Measurements from ENCODE around the gene TSPAN18. TPM values are rescaled to one million over a fixed set of nuclear protein-coding genes. Genes with fewer than 3 reads are reported as not detected.

Gene TSPAN18
- total and polyA plus RNA-seq, 8 donors = 27.2 to 85.8 (median 63.7) TPM

- intact Hi-C loops (cut with DNase I) = no loop called here
- Histone ChIP-seq H3K4me1 (peaks cover 4 to 8% of the 10 kb centered on the region in 2 donors), H3K27me3 (peaks cover 0 to 8% of the 10 kb centered on the region in 2 donors), H3K27ac (no peak overlapping the region), H3K36me3 (no peaks in the 10 kb centered on the region), H3K4me3 (no peak overlapping the region), H3K9me3 (no peaks in the 10 kb centered on the region)
- ATAC-seq = no peak
- TF ChIP-seq CTCF (IDR thresholded peaks at IDR 0.05) = no peak
- no peak for DNase-seq
Measured at GRCh38 chr11:44857490-44858090, 130.8 kb downstream of the TSPAN18 start.

GRCh38 chr11:44858796-44859527 is 132.2 kb downstream of the TSPAN18 start:
- Histone ChIP-seq H3K4me3 (no peak overlapping the region), H3K9me3 (no peaks in the 10 kb centered on the region), H3K36me3 (no peaks in the 10 kb centered on the region), H3K27ac (no peak overlapping the region), H3K4me1 (peaks cover 4 to 8% of the 10 kb centered on the region in 2 donors), H3K27me3 (peaks cover 0 to 8% of the 10 kb centered on the region in 2 donors)
- no peak for TF ChIP-seq CTCF (IDR thresholded peaks at IDR 0.05)
- DNase-seq = no peak
- no peak for ATAC-seq
- intact Hi-C loops (cut with DNase I) = no loop called here

- H3K27me3 ChIP-seq = peaks cover 0 to 8% of the 10 kb centered on the region in 2 donors
- TF ChIP-seq CTCF (IDR thresholded peaks at IDR 0.05) = no peak
- ATAC-seq = no peak
- no peaks in the 10 kb centered on the region for H3K36me3 ChIP-seq
- peaks cover 4 to 8% of the 10 kb centered on the region in 2 donors for H3K4me1 ChIP-seq
- H3K27ac ChIP-seq = no peak overlapping the region
- DNase-seq = no peak
- no peak overlapping the region for H3K4me3 ChIP-seq
- intact Hi-C loops (cut with DNase I) = no loop called here
- no peaks in the 10 kb centered on the region for H3K9me3 ChIP-seq
Measured at GRCh38 chr11:44859528-44859925, 132.8 kb downstream of the TSPAN18 start.

- intact Hi-C loops (cut with DNase I) = no loop called here
- H3K36me3 ChIP-seq = no peaks in the 10 kb centered on the region
Measured at GRCh38 chr11:44860346-44860745, 133.6 kb downstream of the TSPAN18 start.

More at GRCh38 chr11:44860346-44860745, 133.6 kb downstream of the TSPAN18 start:
- Histone ChIP-seq H3K4me1 (peaks cover 4 to 8% of the 10 kb centered on the region in 2 donors), H3K27ac (no peak overlapping the region), H3K9me3 (no peaks in the 10 kb centered on the region), H3K27me3 (peaks cover 0 to 8% of the 10 kb centered on the region in 2 donors), H3K4me3 (no peak overlapping the region)
- DNase-seq (no peak), ATAC-seq (no peak)
- no peak for TF ChIP-seq CTCF (IDR thresholded peaks at IDR 0.05)
